Ovary (tissue), 10 donors: ENCODE measurements around the gene COX14. TPM values are rescaled to one million over a fixed set of nuclear protein-coding genes. Genes with fewer than 3 reads are reported as not detected.

Source experiments
- DNase-seq, 5 donors: peaks; one replicate each; pipeline ENCODE4 v3.0.0-alpha.2; 2019 to 2020
- H3K27ac ChIP-seq, 2 donors: fragments of 200-600 bp; one replicate each; pipeline versions ENCODE4 v1.5.1 to v1.8.0; 2019 to 2022
- H3K27me3 ChIP-seq: fragments of 200-600 bp; one replicate; pipeline ENCODE4 v1.8.0; 2022
- H3K36me3 ChIP-seq: fragments of 200-600 bp; sonication (generic); one replicate; pipeline ENCODE4 v1.5.1; 2019
- H3K4me1 ChIP-seq: one replicate; pipeline ENCODE4 v1.8.1; 2013; ENCODE audit warnings: mild to moderate bottlenecking, moderate library complexity; ENCODE audit not compliant: insufficient read depth
- H3K4me3 ChIP-seq: fragments of 200-600 bp; sonication (generic); one replicate; pipeline ENCODE4 v1.5.1; 2017
- H3K9me3 ChIP-seq, 2 donors: fragments of 200-600 bp in 1 of 2; sonication (generic) in 1 of 2; one replicate each; pipeline versions ENCODE4 v1.5.1 to v1.8.1; 2013 to 2019; ENCODE audit warnings: mild to moderate bottlenecking in 1 of 2, moderate library complexity in 1 of 2
- EP300 ChIP-seq: sonication (generic); formaldehyde crosslinking; IDR thresholded peaks from one replicate; pipeline ENCODE4 v1.6.1; 2017; ENCODE audit warnings: antibody characterized with exemption
- POLR2A ChIP-seq: fragments of 450-650 bp; IDR thresholded peaks from one replicate; pipeline ENCODE4 v1.6.1; 2017; ENCODE audit warnings: antibody characterized with exemption, mild to moderate bottlenecking, moderate library complexity
- WGBS, 3 donors: extraction: QIAGEN DNeasy Blood & Tissue Kit in 1 of 3; methylation state at CpG; one replicate each; pipeline versions ENCODE4 v1.1.5 to v1.1.7; 2013 to 2017; 5-methylcytosine and 5-hydroxymethylcytosine counted together
- intact Hi-C, 4 donors: fragments of 100-400 bp; cut with DNase I; formaldehyde crosslinking; loops; one replicate each; pipeline versions ENCODE4 v1.11.0 to v1.15.1; 2022 to 2023
- long read RNA-seq, 3 donors: library from polyadenylated mRNA in 2 of 3; unstranded in 2 of 3; transcript quantifications; one replicate each; pipeline ENCODE4 v2.0.0 and lab custom pipeline, GENCODE V29; 2021 to 2026
- polyA plus RNA-seq, 2 donors: library from polyadenylated mRNA; stranded (reverse); fragments of 200-250 nt in 1 of 2; fragments of 350-450 nt in 1 of 2; fragmentation: Illumina TruSeq in 1 of 2; extraction: RNeasy Lipid Tissue Mini Kit (QIAGEN cat#74804) in 1 of 2; gene quantifications; one replicate each; pipeline ENCODE4 v1.2.3, GENCODE V29; 2013 to 2014
- total RNA-seq, 7 donors: library from RNA; depleted of rRNA in 2 of 7; stranded (reverse); fragments of >200 nt in 2 of 7; fragmentation: NEBNext Ultra II Directional in 3 of 7; extraction: Animal tissue kit (Norgen Biotek cat#: 25700) in 3 of 7; gene quantifications; one replicate each; pipeline versions ENCODE4 v1.1.0 to v1.2.4, GENCODE V29; 2016 to 2023
- TF ChIP-seq, protein P1 (sequence below), 3 donors: fragments of 450-650 bp in 2 of 3; fragments of 200-600 bp in 1 of 3; IDR thresholded peaks; one replicate each; pipeline versions ENCODE4 v1.5.1 to v1.8.0; 2016 to 2022; ENCODE audit warnings: antibody characterized with exemption in 3 of 3, mild to moderate bottlenecking in 1 of 3
- donor health status: DM: no; HTN: no; CAD: no; lungs with moderate emphysema.
- donor health status: DM: no; HTN: no; CAD: no.
- donor health status: Bipolar disorder and iron deficiency.
- donor health status: DM: yes; HTN: yes; CAD: no.
- donor health status: DM: no; HTN: no; CAD: no.
- donor health status: DM: yes; HTN: yes; CAD: no.

Gene COX14
- total RNA-seq = 10 to 100 TPM; 37.5 to 72.6 (median 45.4) TPM
- polyA plus RNA-seq = 10 to 100 TPM; 46.4 to 85.4 TPM
- long read RNA-seq, donor 1, transcript COX14-203 (2 exons, 739 nt) = major isoform, 6 of 6 reads
- long read RNA-seq, donor 1, partial matches to known transcripts = 0 of 6 reads
- long read RNA-seq, donor 1, other reads (novel, unspliced or antisense) = 0 of 6 reads
- long read RNA-seq, donor 2, transcript COX14-203 (2 exons, 739 nt) = major isoform, 54 of 61 reads
- long read RNA-seq, donor 2, transcript COX14-202 (2 exons, 677 nt) = minor isoform, 7 of 61 reads
- long read RNA-seq, donor 2, partial matches to known transcripts = 0 of 61 reads
- long read RNA-seq, donor 2, other reads (novel, unspliced or antisense) = 0 of 61 reads
- long read RNA-seq, donor 3, transcript COX14-203 (2 exons, 739 nt) = major isoform, 34 of 39 reads
- long read RNA-seq, donor 3, partial matches to known transcripts = 4 of 39 reads
- long read RNA-seq, donor 3, other reads (novel, unspliced or antisense) = 0 of 39 reads

DNA sequence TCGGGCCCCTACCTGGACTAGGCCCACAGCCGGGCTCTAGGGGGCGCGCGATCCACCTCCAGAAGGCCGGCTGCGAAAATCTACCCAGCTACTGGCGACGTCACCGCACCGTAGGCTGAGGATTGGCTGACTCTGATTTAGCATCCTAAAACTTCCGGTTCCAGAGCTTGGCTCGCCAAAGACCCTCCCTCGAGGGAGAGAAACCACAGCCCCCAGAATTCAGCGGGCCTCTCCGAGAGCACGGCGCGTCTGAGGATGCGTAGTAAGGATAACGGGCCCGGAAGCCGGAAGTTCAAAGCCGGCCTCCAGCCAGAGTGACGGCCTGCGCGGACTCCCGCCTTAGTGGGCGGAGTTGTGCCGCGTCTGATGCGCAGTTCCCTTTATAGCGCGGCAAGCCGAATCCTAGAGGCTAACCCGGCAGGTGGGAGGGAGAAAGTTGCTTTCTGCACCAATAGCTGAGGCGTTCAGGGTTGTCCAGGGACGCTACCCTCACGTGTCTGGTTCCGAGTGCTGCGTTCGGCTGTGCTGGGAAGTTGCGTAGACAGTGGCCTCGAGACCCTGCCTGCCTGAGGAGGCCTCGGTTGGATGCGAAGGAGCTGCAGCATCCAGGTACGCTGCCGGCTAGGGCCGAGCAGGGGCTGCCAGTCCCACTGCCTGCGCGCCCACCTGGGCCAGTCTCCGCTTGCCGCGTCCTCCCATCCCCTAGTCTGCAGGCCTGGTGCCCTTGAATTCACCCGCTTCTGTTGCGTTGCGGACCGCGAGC lies at the start of gene COX14:
Gene COX14 (plus strand): TSS at position 544 of the 763 bp plus-strand sequence. CDS start 7,808 bp downstream, outside the sequence.
- peak; percentile 98 to 99 (median 99) for DNase-seq
- intact Hi-C loops = loop anchor here in 3 of 4 donors (5.0 to 10.0 kb wide), 2 partner anchors 53 to 55 kb away; partner anchors contain the start of gene CERS5 (in 3 of the 3)
- H3K27ac ChIP-seq = peak within 1 kb of the TSS; percentile 63 to 96

DNA sequence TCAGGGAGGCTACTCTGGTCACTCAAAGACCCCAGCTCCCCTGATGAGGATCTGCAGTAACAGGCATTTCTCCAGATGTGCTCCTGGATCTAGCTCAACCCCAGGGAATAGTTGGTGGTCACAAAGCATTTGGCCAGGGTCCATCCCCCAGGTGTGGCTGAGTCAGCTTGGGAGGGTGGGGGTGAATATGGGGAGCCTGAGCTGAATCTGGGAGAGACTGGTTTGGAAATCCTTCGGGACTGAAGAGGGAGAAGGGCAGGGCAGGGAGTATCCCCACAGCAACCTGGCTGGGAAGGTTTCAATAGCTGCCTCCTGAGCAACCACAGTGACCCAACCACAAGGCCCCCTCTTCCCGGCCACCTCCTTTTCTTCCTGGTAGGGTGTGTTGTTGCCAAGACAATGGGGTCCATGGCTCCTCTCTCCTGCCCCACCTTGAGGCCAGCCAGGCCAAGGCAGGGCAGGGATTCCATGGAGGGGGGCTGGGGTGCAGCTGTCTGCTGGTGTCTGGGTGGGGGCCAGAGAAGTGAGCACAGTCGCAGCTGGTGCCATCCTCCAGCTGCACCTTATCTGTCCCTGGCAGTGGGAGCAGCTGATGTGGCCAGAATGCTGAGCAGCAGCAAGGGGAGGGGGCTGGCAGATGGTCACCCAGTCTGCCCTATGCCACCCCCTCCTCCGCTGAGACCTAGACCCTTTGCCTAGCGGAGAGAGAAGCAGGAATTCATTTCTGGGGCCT lies 49.1 kb upstream of the COX14 start:
- intact Hi-C loops = no loop called here
- Histone ChIP-seq H3K9me3 (no peaks in the 10 kb centered on the region), H3K27ac (no peak overlapping the region), H3K27me3 (no peaks in the 10 kb centered on the region), H3K36me3 (no peaks in the 10 kb centered on the region), H3K4me3 (no peak overlapping the region), H3K4me1 (peaks cover 1% of the 10 kb centered on the region)
- WGBS, 3 donors = 75 to 92% (median 87%) methylated on average over 5 of the region's 5 CpGs
- TF ChIP-seq POLR2A (no peak), EP300 (no peak)
- TF ChIP-seq, protein P1, sequence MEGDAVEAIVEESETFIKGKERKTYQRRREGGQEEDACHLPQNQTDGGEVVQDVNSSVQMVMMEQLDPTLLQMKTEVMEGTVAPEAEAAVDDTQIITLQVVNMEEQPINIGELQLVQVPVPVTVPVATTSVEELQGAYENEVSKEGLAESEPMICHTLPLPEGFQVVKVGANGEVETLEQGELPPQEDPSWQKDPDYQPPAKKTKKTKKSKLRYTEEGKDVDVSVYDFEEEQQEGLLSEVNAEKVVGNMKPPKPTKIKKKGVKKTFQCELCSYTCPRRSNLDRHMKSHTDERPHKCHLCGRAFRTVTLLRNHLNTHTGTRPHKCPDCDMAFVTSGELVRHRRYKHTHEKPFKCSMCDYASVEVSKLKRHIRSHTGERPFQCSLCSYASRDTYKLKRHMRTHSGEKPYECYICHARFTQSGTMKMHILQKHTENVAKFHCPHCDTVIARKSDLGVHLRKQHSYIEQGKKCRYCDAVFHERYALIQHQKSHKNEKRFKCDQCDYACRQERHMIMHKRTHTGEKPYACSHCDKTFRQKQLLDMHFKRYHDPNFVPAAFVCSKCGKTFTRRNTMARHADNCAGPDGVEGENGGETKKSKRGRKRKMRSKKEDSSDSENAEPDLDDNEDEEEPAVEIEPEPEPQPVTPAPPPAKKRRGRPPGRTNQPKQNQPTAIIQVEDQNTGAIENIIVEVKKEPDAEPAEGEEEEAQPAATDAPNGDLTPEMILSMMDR (IDR thresholded peaks at IDR 0.05) = no peak
- no peak for DNase-seq

More for the DNA sequence above, at the start of gene COX14:
- no peaks in the 10 kb centered on the region for H3K36me3 ChIP-seq
- no peaks in the 10 kb centered on the region for H3K9me3 ChIP-seq
- 0% methylated on average over 49 to 59 of the region's 59 CpGs for WGBS, 3 donors
- H3K4me1 ChIP-seq = no peaks in the 10 kb centered on the region
- TF ChIP-seq, protein P1 (IDR thresholded peaks at IDR 0.05) = peak; percentile 89 to 97 (median 91)
- TF ChIP-seq POLR2A (peak; percentile 98), EP300 (peak; percentile 77)
- H3K4me3 ChIP-seq = peak within 1 kb of the TSS; percentile 94
- no peaks in the 10 kb centered on the region for H3K27me3 ChIP-seq

- H3K27ac ChIP-seq = no peak overlapping the region
- intact Hi-C loops = loop anchor here in 3 of 4 donors (5.0 kb wide), 3 partner anchors 94 to 199 kb away; partner anchors contain the start of gene AQP6 (in 1 of the 3)
These were observed 46.2 kb upstream of the COX14 start for GRCh38 chr12:50065726-50066310.

More at GRCh38 chr12:50065726-50066310, 46.2 kb upstream of the COX14 start:
- Histone ChIP-seq H3K4me1 (peaks cover 1% of the 10 kb centered on the region), H3K27me3 (no peaks in the 10 kb centered on the region), H3K4me3 (no peak overlapping the region), H3K36me3 (no peaks in the 10 kb centered on the region), H3K9me3 (no peaks in the 10 kb centered on the region)
- WGBS, 3 donors = 78 to 84% (median 82%) methylated on average over 3 of the region's 3 CpGs
- DNase-seq = no peak
- TF ChIP-seq, protein P1 (IDR thresholded peaks at IDR 0.05) = no peak
- no peak for TF ChIP-seq EP300
- TF ChIP-seq POLR2A = no peak
